ENCODE data around the gene STAG2. TPM values are rescaled to one million over a fixed set of nuclear protein-coding genes. Genes with fewer than 3 reads are reported as not detected.

Gene STAG2
- total RNA-seq, 2 donors from 2014 or later = 73.7 to 130 TPM

DNA sequence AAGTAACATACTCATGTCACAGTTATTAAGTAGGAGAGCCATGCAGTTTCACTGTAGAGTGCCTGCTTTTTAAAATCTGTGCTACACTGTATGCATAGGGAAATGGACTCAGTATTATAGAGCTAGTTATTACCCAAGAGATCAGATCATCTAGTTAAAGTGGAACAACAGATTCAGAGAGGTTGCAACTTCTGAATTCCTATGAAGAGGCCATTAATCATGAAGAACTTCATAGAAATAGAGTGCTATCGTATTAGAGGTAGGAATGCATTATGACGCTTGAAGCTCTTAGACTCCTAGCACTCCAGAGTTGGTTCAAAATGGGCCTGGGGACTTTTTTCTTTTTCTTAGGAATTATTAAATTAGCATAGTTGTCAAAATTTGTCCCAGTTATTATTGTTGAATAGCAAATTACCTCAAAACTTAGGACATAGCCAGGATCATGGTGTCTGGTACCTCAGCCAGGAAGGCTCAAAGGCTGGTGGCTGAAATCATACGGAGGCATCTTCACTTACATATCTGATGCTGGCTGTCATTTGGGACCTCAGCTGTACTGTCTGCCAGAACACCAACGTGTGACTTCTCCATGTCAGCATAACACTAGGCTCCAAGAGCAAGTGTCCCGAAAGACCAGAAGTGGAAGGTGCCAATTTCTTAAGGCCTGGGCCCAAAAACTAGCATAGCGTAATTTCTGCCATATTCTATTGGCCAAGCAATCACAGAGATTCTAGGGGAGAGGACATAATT is 125.7 kb downstream of the STAG2 start:
- TF ChIP-seq, protein P1, sequence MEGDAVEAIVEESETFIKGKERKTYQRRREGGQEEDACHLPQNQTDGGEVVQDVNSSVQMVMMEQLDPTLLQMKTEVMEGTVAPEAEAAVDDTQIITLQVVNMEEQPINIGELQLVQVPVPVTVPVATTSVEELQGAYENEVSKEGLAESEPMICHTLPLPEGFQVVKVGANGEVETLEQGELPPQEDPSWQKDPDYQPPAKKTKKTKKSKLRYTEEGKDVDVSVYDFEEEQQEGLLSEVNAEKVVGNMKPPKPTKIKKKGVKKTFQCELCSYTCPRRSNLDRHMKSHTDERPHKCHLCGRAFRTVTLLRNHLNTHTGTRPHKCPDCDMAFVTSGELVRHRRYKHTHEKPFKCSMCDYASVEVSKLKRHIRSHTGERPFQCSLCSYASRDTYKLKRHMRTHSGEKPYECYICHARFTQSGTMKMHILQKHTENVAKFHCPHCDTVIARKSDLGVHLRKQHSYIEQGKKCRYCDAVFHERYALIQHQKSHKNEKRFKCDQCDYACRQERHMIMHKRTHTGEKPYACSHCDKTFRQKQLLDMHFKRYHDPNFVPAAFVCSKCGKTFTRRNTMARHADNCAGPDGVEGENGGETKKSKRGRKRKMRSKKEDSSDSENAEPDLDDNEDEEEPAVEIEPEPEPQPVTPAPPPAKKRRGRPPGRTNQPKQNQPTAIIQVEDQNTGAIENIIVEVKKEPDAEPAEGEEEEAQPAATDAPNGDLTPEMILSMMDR (conservative IDR thresholded peaks at IDR 0.05) = no peak
- Mint-ChIP-seq H3K4me1 (no peaks in the 10 kb centered on the region), H3K27me3 (ENCODE audit: insufficient read depth) (no peaks in the 10 kb centered on the region), H3K4me3 (no peak overlapping the region), H3K27ac (no peak overlapping the region), H3K36me3 (ENCODE audit: low read depth) (peaks cover 73% of the 10 kb centered on the region), H3K9me3 (peaks cover 2% of the 10 kb centered on the region)
- Histone ChIP-seq H3K27me3 (ENCODE audit: control insufficient read depth, insufficient read depth, low read length, poor library complexity, severe bottlenecking) (no peaks in the 10 kb centered on the region), H3K9ac (ENCODE audit: extremely low read depth, low read length, poor library complexity, severe bottlenecking) (no peak overlapping the region), H3K9me3 (ENCODE audit: control insufficient read depth, low read length) (peaks cover 1% of the 10 kb centered on the region), H3K36me3 (ENCODE audit: control insufficient read depth, insufficient read depth, low read length) (peaks cover 76% of the 10 kb centered on the region), H3K27ac (ENCODE audit: low read depth, low read length) (no peak overlapping the region), H3K4me3 (ENCODE audit: low read length) (no peak overlapping the region), H3K4me1 (ENCODE audit: control insufficient read depth, insufficient read depth, low read length) (no peaks in the 10 kb centered on the region)
- no peak for DNase-seq
- 96% methylated on average over 6 of the region's 6 CpGs; no CpG with 5 or more reads in 1 of the 2 experiments for WGBS, 2 experiments (ENCODE audit: insufficient coverage in 1 of 2, insufficient read length in 1 of 2)

DNA sequence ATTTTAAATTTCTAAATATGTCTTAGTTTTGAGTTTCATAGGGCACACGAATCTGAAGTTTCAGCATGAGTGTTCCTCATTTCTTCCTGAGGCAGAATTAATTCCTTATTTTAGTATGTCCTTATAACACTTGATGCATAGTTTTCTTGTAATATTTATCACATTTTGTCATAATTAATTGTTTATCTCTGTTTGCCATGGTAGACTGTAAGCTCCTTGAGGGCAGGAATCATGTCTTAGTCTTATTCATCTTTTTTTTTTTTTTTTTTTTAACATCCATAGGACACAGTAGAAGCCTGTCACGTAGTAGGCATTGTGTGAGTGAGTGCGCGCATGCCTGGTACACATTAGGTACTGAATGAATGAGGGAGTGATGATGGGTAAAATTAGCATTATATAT is 131.7 kb downstream of the STAG2 start:
- no peak overlapping the region for H3K27ac Mint-ChIP-seq
- Histone ChIP-seq H3K9me3 (ENCODE audit: control insufficient read depth, low read length) (peaks cover 10% of the 10 kb centered on the region), H3K27ac (ENCODE audit: low read depth, low read length) (no peak overlapping the region), H3K9ac (ENCODE audit: extremely low read depth, low read length, poor library complexity, severe bottlenecking) (no peak overlapping the region), H3K4me3 (ENCODE audit: low read length) (no peak overlapping the region), H3K36me3 (ENCODE audit: control insufficient read depth, insufficient read depth, low read length) (peaks cover 70% of the 10 kb centered on the region), H3K27me3 (ENCODE audit: control insufficient read depth, insufficient read depth, low read length, poor library complexity, severe bottlenecking) (no peaks in the 10 kb centered on the region), H3K4me1 (ENCODE audit: control insufficient read depth, insufficient read depth, low read length) (no peaks in the 10 kb centered on the region)
- no peaks in the 10 kb centered on the region for H3K27me3 Mint-ChIP-seq (ENCODE audit: insufficient read depth)
- TF ChIP-seq, protein P1 (conservative IDR thresholded peaks at IDR 0.05) = no peak
- no peaks in the 10 kb centered on the region for H3K4me1 Mint-ChIP-seq
- H3K36me3 Mint-ChIP-seq (ENCODE audit: low read depth) = peaks cover 67% of the 10 kb centered on the region
- H3K9me3 Mint-ChIP-seq = peaks cover 6% of the 10 kb centered on the region
- 97% methylated on average over 3 of the region's 4 CpGs; no CpG with 5 or more reads in 1 of the 2 experiments for WGBS, 2 experiments (ENCODE audit: insufficient coverage in 1 of 2, insufficient read length in 1 of 2)
- H3K4me3 Mint-ChIP-seq = no peak overlapping the region
- DNase-seq = no peak

DNA sequence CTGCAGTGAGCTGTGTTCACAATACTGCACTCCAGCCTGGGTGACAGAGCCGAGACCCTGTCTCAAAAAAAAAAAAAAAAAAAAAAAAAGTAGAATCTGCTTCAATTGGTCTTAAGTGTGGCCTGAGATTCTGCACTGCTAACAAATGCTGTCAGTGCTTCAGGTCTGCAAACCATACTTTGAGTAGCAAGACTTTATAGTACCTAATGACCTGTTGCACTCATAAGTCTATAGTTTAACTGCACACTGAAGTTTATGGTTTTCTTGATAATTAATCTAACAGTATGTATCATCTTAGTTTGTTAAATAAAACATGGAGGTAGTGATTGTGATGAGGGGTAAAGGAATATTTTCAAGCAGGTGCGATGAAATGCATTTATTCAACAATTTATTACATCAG is 135.6 kb downstream of the STAG2 start:
- H3K4me3 ChIP-seq (ENCODE audit: low read length) = no peak overlapping the region
- no peaks in the 10 kb centered on the region for H3K27me3 ChIP-seq (ENCODE audit: control insufficient read depth, insufficient read depth, low read length, poor library complexity, severe bottlenecking)
- Mint-ChIP-seq H3K27me3 (ENCODE audit: insufficient read depth) (no peaks in the 10 kb centered on the region), H3K27ac (no peak overlapping the region), H3K9me3 (peaks cover 6% of the 10 kb centered on the region), H3K4me3 (no peak overlapping the region), H3K36me3 (ENCODE audit: low read depth) (peaks cover 47% of the 10 kb centered on the region), H3K4me1 (no peaks in the 10 kb centered on the region)
- H3K4me1 ChIP-seq (ENCODE audit: control insufficient read depth, insufficient read depth, low read length) = no peaks in the 10 kb centered on the region
- TF ChIP-seq, protein P1 (conservative IDR thresholded peaks at IDR 0.05) = no peak
- 85% methylated on average over 2 of the region's 2 CpGs; no CpG with 5 or more reads in 1 of the 2 experiments for WGBS, 2 experiments (ENCODE audit: insufficient coverage in 1 of 2, insufficient read length in 1 of 2)
- no peak for DNase-seq
- H3K27ac ChIP-seq (ENCODE audit: low read depth, low read length) = no peak overlapping the region
- H3K36me3 ChIP-seq (ENCODE audit: control insufficient read depth, insufficient read depth, low read length) = peaks cover 54% of the 10 kb centered on the region
- peaks cover 9% of the 10 kb centered on the region for H3K9me3 ChIP-seq (ENCODE audit: control insufficient read depth, low read length)
- no peak overlapping the region for H3K9ac ChIP-seq (ENCODE audit: extremely low read depth, low read length, poor library complexity, severe bottlenecking)
